Keratinocyte (primary cell): ENCODE measurements around the gene MTA1. TPM values are rescaled to one million over a fixed set of nuclear protein-coding genes. Genes with fewer than 3 reads are reported as not detected.

Experiments
- DNase-seq: peaks from one replicate; pipeline ENCODE4 v3.0.0-alpha.2; 2011; ENCODE audit warnings: low read depth, missing footprints, low spot score
- FAIRE-seq: peaks from 2 replicates; lab custom pipeline; 2011; peaks lifted over from hg19 to GRCh38; lab: Jason Lieb, UNC
- H2AFZ ChIP-seq: 2 replicates; pipeline ENCODE4 v1.6.0; 2012; ENCODE audit warnings: low read length, control low read depth, inconsistent platforms; ENCODE audit not compliant: control insufficient read depth
- H3K27ac ChIP-seq: 2 replicates; pipeline ENCODE4 v1.5.1; 2011; ENCODE audit warnings: low read length; ENCODE audit not compliant: control insufficient read depth, insufficient read depth
- H3K27me3 ChIP-seq: 3 replicates; pipeline ENCODE4 v1.6.0; 2011; ENCODE audit warnings: low read length; ENCODE audit not compliant: control insufficient read depth, insufficient read depth; ENCODE audit errors: extremely low read depth
- H3K36me3 ChIP-seq, 2 experiments: 2 replicates in 1 of 2; 3 replicates in 1 of 2; pipeline ENCODE4 v1.5.1; 2011; ENCODE audit warnings: low read length in 2 of 2, mild to moderate bottlenecking in 1 of 2; ENCODE audit not compliant: control insufficient read depth in 2 of 2, insufficient read depth in 2 of 2; ENCODE audit errors: extremely low read depth in 1 of 2
- H3K4me1 ChIP-seq: 3 replicates; pipeline ENCODE4 v1.5.1; 2011; ENCODE audit warnings: low read length; ENCODE audit not compliant: control insufficient read depth, insufficient read depth; ENCODE audit errors: extremely low read depth
- H3K4me2 ChIP-seq: 3 replicates; pipeline ENCODE4 v1.6.0; 2011; ENCODE audit warnings: low read depth, low read length; ENCODE audit not compliant: control insufficient read depth, insufficient read depth; ENCODE audit errors: extremely low read depth
- H3K4me3 ChIP-seq, 3 experiments: fragments of 200-600 bp in 1 of 3; sonication (generic) in 1 of 3; 2 replicates in 2 of 3; 3 replicates in 1 of 3; pipeline ENCODE4 v1.5.1; 2011 to 2016; ENCODE audit warnings: low read length in 3 of 3, mild to moderate bottlenecking in 3 of 3, control low read depth in 2 of 3, inconsistent platforms in 1 of 3, low read depth in 1 of 3, mixed read lengths in 1 of 3, mixed run types in 1 of 3, moderate library complexity in 1 of 3; ENCODE audit not compliant: control insufficient read depth in 2 of 3, insufficient read depth in 2 of 3; ENCODE audit errors: extremely low read depth in 1 of 3
- H3K79me2 ChIP-seq: 2 replicates; pipeline ENCODE4 v1.6.0; 2012; ENCODE audit warnings: low read length; ENCODE audit not compliant: control insufficient read depth, insufficient read depth
- H3K9ac ChIP-seq: 3 replicates; pipeline ENCODE4 v1.6.0; 2011; ENCODE audit warnings: low read length; ENCODE audit not compliant: control insufficient read depth, insufficient read depth; ENCODE audit errors: extremely low read depth
- H3K9me1 ChIP-seq: 3 replicates; pipeline ENCODE4 v1.6.0; 2011; ENCODE audit warnings: low read length; ENCODE audit not compliant: control insufficient read depth, insufficient read depth; ENCODE audit errors: extremely low read depth
- H3K9me3 ChIP-seq: 2 replicates; pipeline ENCODE4 v1.5.1; 2012; ENCODE audit warnings: low read depth, low read length; ENCODE audit not compliant: control insufficient read depth
- H4K20me1 ChIP-seq: 3 replicates; pipeline ENCODE4 v1.6.0; 2011; ENCODE audit warnings: low read length; ENCODE audit not compliant: control insufficient read depth, insufficient read depth; ENCODE audit errors: extremely low read depth
- CTCF ChIP-seq, 3 experiments: IDR thresholded peaks in 1 of 3; conservative IDR thresholded peaks in 1 of 3; optimal IDR thresholded peaks in 1 of 3; 2 replicates in 2 of 3; 3 replicates in 1 of 3; pipeline versions ENCODE3 to v1.5.1; 2011; ENCODE audit warnings: low read length in 3 of 3, mild to moderate bottlenecking in 3 of 3, moderate library complexity in 2 of 3, control low read depth in 1 of 3, inconsistent platforms in 1 of 3; ENCODE audit not compliant: insufficient read depth in 2 of 3; ENCODE audit errors: extremely low read depth in 1 of 3
- EZH2 ChIP-seq: IDR thresholded peaks from one replicate; pipeline ENCODE4 v1.6.1; 2012; ENCODE audit warnings: inconsistent platforms, mild to moderate bottlenecking, low read length, moderate library complexity
- dilution Hi-C: fragments of 300-500 bp; cut with MboI; formaldehyde crosslinking; loops from one replicate; pipeline ENCODE4 v1.7.0; 2020; ENCODE audit warnings: low sequenced_read_pairs; ENCODE audit not compliant: extremely low pct_ligation_motif_present
- polyA plus RNA-seq, 5 experiments: library from polyadenylated mRNA; depleted of rRNA in 3 of 5; stranded (reverse) in 3 of 5; stranded (forward) in 1 of 5; unstranded in 1 of 5; fragments of >200 nt; gene quantifications; 1 replicate in 1 of 5; 2 replicates in 3 of 5; 3 replicates in 1 of 5; pipeline versions ENCODE4 v1.2.1 to v1.2.3, GENCODE V29; 2011 to 2012; ENCODE audit warnings: missing spikeins in 2 of 5, low read depth in 1 of 5, low replicate concordance in 1 of 5

The MTA1 gene
- polyA plus RNA-seq, 1 donor (not counting 4 experiments of a cell fraction or from before 2014, with no cell fraction given) = 33.6 TPM

GRCh38 chr14:105482486-105483110, 63.0 kb downstream of the MTA1 start:
- no peaks in the 10 kb centered on the region for H3K9me3 ChIP-seq
- no peaks in the 10 kb centered on the region for H3K79me2 ChIP-seq
- TF ChIP-seq CTCF (optimal IDR thresholded peaks at IDR 0.05 in 1 of 3, IDR thresholded peaks at IDR 0.05 in 1 of 3, conservative IDR thresholded peaks at IDR 0.05 in 1 of 3; ENCODE audit: extremely low read depth in 1 of 3, insufficient read depth in 2 of 3, low read length in 3 of 3) (no peak), EZH2 (no peak)
- no peak for FAIRE-seq
- no peaks in the 10 kb centered on the region for H3K36me3 ChIP-seq
- H3K27me3 ChIP-seq = peaks cover 35% of the 10 kb centered on the region
- dilution Hi-C loops = no loop called here
- no peak overlapping the region for H2AFZ ChIP-seq
- no peak for DNase-seq
- H3K9ac ChIP-seq = peak overlapping the region; percentile 96
- H3K4me3 ChIP-seq = no peak overlapping the region
- peak overlapping the region; percentile 97 for H3K27ac ChIP-seq
- no peaks in the 10 kb centered on the region for H4K20me1 ChIP-seq
- H3K4me2 ChIP-seq = peak overlapping the region; percentile 69
- H3K4me1 ChIP-seq = peaks cover 29% of the 10 kb centered on the region
- H3K9me1 ChIP-seq = no peaks in the 10 kb centered on the region

GRCh38 chr14:105483300-105484068, 63.9 kb downstream of the MTA1 start:
- H3K4me3 ChIP-seq = no peak overlapping the region
- no peaks in the 10 kb centered on the region for H3K79me2 ChIP-seq
- peaks cover 35% of the 10 kb centered on the region for H3K4me1 ChIP-seq
- H3K4me2 ChIP-seq = no peak overlapping the region
- no peaks in the 10 kb centered on the region for H3K9me3 ChIP-seq
- no peak for FAIRE-seq
- dilution Hi-C loops = no loop called here
- H3K36me3 ChIP-seq = no peaks in the 10 kb centered on the region
- H3K9ac ChIP-seq = peak overlapping the region; percentile 8
- TF ChIP-seq EZH2 (no peak), CTCF (optimal IDR thresholded peaks at IDR 0.05 in 1 of 3, IDR thresholded peaks at IDR 0.05 in 1 of 3, conservative IDR thresholded peaks at IDR 0.05 in 1 of 3; ENCODE audit: extremely low read depth in 1 of 3, insufficient read depth in 2 of 3, low read length in 3 of 3) (no peak)
- no peak for DNase-seq
- H3K27ac ChIP-seq = no peak overlapping the region
- no peaks in the 10 kb centered on the region for H4K20me1 ChIP-seq
- H3K27me3 ChIP-seq = peaks cover 35% of the 10 kb centered on the region
- no peak overlapping the region for H2AFZ ChIP-seq
- no peaks in the 10 kb centered on the region for H3K9me1 ChIP-seq
